Sigmoid colon (tissue), 7 donors: ENCODE data around the gene IP6K3. TPM values are rescaled to one million over a fixed set of nuclear protein-coding genes. Genes with fewer than 3 reads are reported as not detected.
A peak's percentile ranks its signal among the peaks of the same experiment; 100 is the strongest.

Experiments used
- DNase-seq: peaks from one replicate; pipeline ENCODE4 v3.0.0-alpha.2; 2019
- H3K27ac ChIP-seq, 4 donors: fragments of 200-600 bp; sonication (generic); one replicate each; pipeline ENCODE4 v1.5.1; 2016 to 2019; ENCODE audit warnings: mild to moderate bottlenecking in 1 of 4
- H3K27me3 ChIP-seq, 3 donors: fragments of 200-600 bp; sonication (generic); one replicate each; pipeline ENCODE4 v1.5.1; 2019; ENCODE audit warnings: mild to moderate bottlenecking in 1 of 3
- H3K36me3 ChIP-seq, 4 donors: fragments of 200-600 bp; sonication (generic); one replicate each; pipeline ENCODE4 v1.5.1; 2016 to 2019
- H3K4me1 ChIP-seq, 4 donors: fragments of 200-600 bp; sonication (generic); one replicate each; pipeline ENCODE4 v1.5.1; 2017 to 2019
- H3K4me3 ChIP-seq, 4 donors: fragments of 200-600 bp; sonication (generic); one replicate each; pipeline ENCODE4 v1.5.1; 2017 to 2019; ENCODE audit warnings: mild to moderate bottlenecking in 2 of 4, moderate library complexity in 1 of 4
- H3K9me3 ChIP-seq, 4 donors: fragments of 200-600 bp in 3 of 4; sonication (generic) in 3 of 4; one replicate each; pipeline versions ENCODE4 v1.5.1 to v1.6.1; 2013 to 2019
- CTCF ChIP-seq, 4 experiments: fragments of 450-650 bp in 3 of 4; fragments of 200-600 bp in 1 of 4; IDR thresholded peaks; one replicate each; pipeline ENCODE4 v1.5.1; 2016 to 2019; ENCODE audit warnings: antibody characterized with exemption in 4 of 4, mild to moderate bottlenecking in 3 of 4, moderate library complexity in 2 of 4
- EP300 ChIP-seq, 4 donors: sonication (generic); formaldehyde crosslinking; IDR thresholded peaks; one replicate each; pipeline ENCODE4 v1.6.1; 2017; ENCODE audit warnings: antibody characterized with exemption in 4 of 4
- POLR2A ChIP-seq, 2 donors: fragments of 450-650 bp; IDR thresholded peaks; one replicate each; pipeline ENCODE4 v1.6.1; 2016; ENCODE audit warnings: antibody characterized with exemption in 2 of 2, mild to moderate bottlenecking in 2 of 2, moderate library complexity in 2 of 2
- POLR2AphosphoS5 ChIP-seq, 4 donors: sonication (generic); formaldehyde crosslinking; IDR thresholded peaks; one replicate each; pipeline ENCODE4 v1.6.1; 2017; ENCODE audit warnings: antibody characterized with exemption in 4 of 4
- WGBS, 2 donors: extraction: QIAGEN DNeasy Blood & Tissue Kit; methylation state at CpG; one replicate each; pipeline ENCODE4 v1.1.7; 2013; 5-methylcytosine and 5-hydroxymethylcytosine counted together
- intact Hi-C: fragments of 100-400 bp; cut with DNase I; formaldehyde crosslinking; loops from one replicate; pipeline ENCODE4 v1.15.1; 2023
- polyA plus RNA-seq, 3 donors: library from polyadenylated mRNA; stranded (reverse); fragments of 200-250 nt; gene quantifications; one replicate each; pipeline ENCODE4 v1.2.3, GENCODE V29; 2013
- total RNA-seq, 4 donors: library from RNA; depleted of rRNA; stranded (reverse); fragments of >200 nt; gene quantifications; one replicate each; pipeline ENCODE4 v1.1.0, GENCODE V29; 2016
- donor health status: healthy with polysubstance abuse.
- donor health status: Bipolar disorder and iron deficiency.
- donor health status: healthy.

Gene IP6K3
- total and polyA plus RNA-seq, 7 donors, result 0.46 to 10.3 (median 4.9) TPM

GRCh38 chr6:33705268-33705885 is 41.3 kb downstream of the IP6K3 start:
- H3K4me1 ChIP-seq, result peaks cover 0 to 9% (median 4%) of the 10 kb centered on the region in 4 donors

GRCh38 chr6:33704215-33705066 is 42.3 kb downstream of the IP6K3 start:
- no peaks in the 10 kb centered on the region for H3K9me3 ChIP-seq
- H3K4me3 ChIP-seq, result no peak overlapping the region
- no peak for DNase-seq
- peaks cover 0 to 5% (median 0%) of the 10 kb centered on the region in 4 donors for H3K4me1 ChIP-seq
- no peak overlapping the region for H3K27ac ChIP-seq
- TF ChIP-seq POLR2AphosphoS5 (IDR thresholded peaks at IDR 0.05) (no peak), CTCF (IDR thresholded peaks at IDR 0.05) (no peak), POLR2A (IDR thresholded peaks at IDR 0.05) (no peak), EP300 (IDR thresholded peaks at IDR 0.05) (no peak)
- no peaks in the 10 kb centered on the region for H3K27me3 ChIP-seq
- peaks cover 0 to 39% (median 0%) of the 10 kb centered on the region in 4 donors for H3K36me3 ChIP-seq
- intact Hi-C loops, result no loop called here
- 93 to 94% methylated on average over 11 of the region's 11 CpGs for WGBS, 2 donors

More at GRCh38 chr6:33705268-33705885, 41.3 kb downstream of the IP6K3 start:
- WGBS, 2 donors, result 88 to 90% methylated on average over 9 of the region's 9 CpGs
- Histone ChIP-seq H3K27me3 (no peaks in the 10 kb centered on the region), H3K27ac (no peak overlapping the region), H3K4me3 (no peak overlapping the region), H3K9me3 (no peaks in the 10 kb centered on the region), H3K36me3 (peaks cover 0 to 30% (median 0%) of the 10 kb centered on the region in 4 donors)
- intact Hi-C loops, result no loop called here
- no peak for DNase-seq
- TF ChIP-seq POLR2AphosphoS5 (IDR thresholded peaks at IDR 0.05), result no peak
- TF ChIP-seq EP300 (IDR thresholded peaks at IDR 0.05), result no peak
- no peak for TF ChIP-seq POLR2A (IDR thresholded peaks at IDR 0.05)
- TF ChIP-seq CTCF (IDR thresholded peaks at IDR 0.05), result no peak

- H3K27ac ChIP-seq, result no peak overlapping the region
- 85% methylated on average over 1 of the region's 1 CpG for WGBS, 2 donors
- TF ChIP-seq POLR2A (IDR thresholded peaks at IDR 0.05), result no peak
- peak in 2 of 4 experiments; percentile 27 to 47 for TF ChIP-seq CTCF (IDR thresholded peaks at IDR 0.05)
- intact Hi-C loops, result no loop called here
- DNase-seq, result peak; percentile 67
- H3K4me3 ChIP-seq, result no peak overlapping the region
- H3K36me3 ChIP-seq, result peaks cover 0 to 42% (median 0%) of the 10 kb centered on the region in 4 donors
- no peaks in the 10 kb centered on the region for H3K27me3 ChIP-seq
- no peaks in the 10 kb centered on the region for H3K9me3 ChIP-seq
- H3K4me1 ChIP-seq, result peaks cover 0 to 6% (median under 1%) of the 10 kb centered on the region in 4 donors
These were observed 44.2 kb downstream of the IP6K3 start for GRCh38 chr6:33702345-33702977.

- WGBS, 2 donors, result 33 to 41% methylated on average over 10 of the region's 10 CpGs
- Histone ChIP-seq H3K36me3 (peaks cover 0 to 54% (median 0%) of the 10 kb centered on the region in 4 donors), H3K9me3 (no peaks in the 10 kb centered on the region), H3K27ac (no peak overlapping the region), H3K27me3 (no peaks in the 10 kb centered on the region), H3K4me1 (peaks cover 0 to 26% (median 15%) of the 10 kb centered on the region in 4 donors), H3K4me3 (no peak overlapping the region)
- intact Hi-C loops, result loop anchor here (1.0 kb wide), 1 partner anchor 115 kb away; no protein-coding TSS in a partner anchor
- DNase-seq, result peak; percentile 70
- TF ChIP-seq CTCF (IDR thresholded peaks at IDR 0.05), result peak in 3 of 4 experiments; percentile 16 to 33 (median 30)
- TF ChIP-seq POLR2A (IDR thresholded peaks at IDR 0.05), result no peak
- TF ChIP-seq POLR2AphosphoS5 (IDR thresholded peaks at IDR 0.05), result no peak
- TF ChIP-seq EP300 (IDR thresholded peaks at IDR 0.05), result no peak
These were observed 46.2 kb downstream of the IP6K3 start for GRCh38 chr6:33700391-33701050.
